H1 (cell line): ENCODE results near the gene PACS1.

Source experiments
- ATF3 ChIP-seq: IDR thresholded peaks from 2 replicates; pipeline ENCODE4 v1.6.1; 2011; ENCODE audit warnings: low read depth, mild to moderate bottlenecking, low read length; ENCODE audit not compliant: insufficient read depth
- E2F6 ChIP-seq: IDR thresholded peaks from 2 replicates; pipeline ENCODE4 v1.6.1; 2012; ENCODE audit warnings: inconsistent platforms
- EP300 ChIP-seq, 2 experiments: IDR thresholded peaks; 1 replicate in 1 of 2; 2 replicates in 1 of 2; pipeline ENCODE4 v1.6.1; 2011 to 2012; ENCODE audit warnings: low read depth in 2 of 2, low read length in 2 of 2, mild to moderate bottlenecking in 2 of 2, borderline replicate concordance in 1 of 2, inconsistent platforms in 1 of 2, moderate library complexity in 1 of 2
- FOSL1 ChIP-seq: IDR thresholded peaks from 2 replicates; pipeline ENCODE4 v1.6.1; 2011; ENCODE audit warnings: mild to moderate bottlenecking, low read depth, low read length, moderate library complexity; ENCODE audit not compliant: insufficient read depth
- KDM1A ChIP-seq: fragments of 200-600, 300-600 bp; sonication (generic); IDR thresholded peaks from 2 replicates; pipeline ENCODE4 v1.7.1; 2016; ENCODE audit warnings: mild to moderate bottlenecking, low read length, borderline replicate concordance
- MAX ChIP-seq: IDR thresholded peaks from 2 replicates; pipeline ENCODE4 v1.6.1; 2012; ENCODE audit warnings: inconsistent platforms
- POLR2AphosphoS5 ChIP-seq: IDR thresholded peaks from 2 replicates; pipeline ENCODE4 v1.6.1; 2011; ENCODE audit warnings: low read depth, low read length
- SRF ChIP-seq: IDR thresholded peaks from 2 replicates; pipeline ENCODE4 v1.6.1; 2011; ENCODE audit warnings: mild to moderate bottlenecking, low read depth, low read length, moderate library complexity
- YY1 ChIP-seq: IDR thresholded peaks from 2 replicates; pipeline ENCODE4 v1.6.1; 2011; ENCODE audit warnings: low read depth, mild to moderate bottlenecking, low read length
- ZNF274 ChIP-seq: IDR thresholded peaks from 2 replicates; pipeline ENCODE4 v1.7.0; 2012; ENCODE audit warnings: low read length, borderline replicate concordance; ENCODE audit errors: extremely low read depth
- TF ChIP-seq, protein P1 (sequence below), 3 experiments: IDR thresholded peaks; 1 replicate in 2 of 3; 2 replicates in 1 of 3; pipeline versions ENCODE4 v1.5.1 to v1.6.1; 2011; ENCODE audit warnings: low read length in 3 of 3, mild to moderate bottlenecking in 3 of 3, inconsistent platforms in 2 of 3, low read depth in 1 of 3, moderate library complexity in 1 of 3; ENCODE audit not compliant: insufficient read depth in 1 of 3; ENCODE audit errors: control extremely low read depth in 1 of 3

DNA sequence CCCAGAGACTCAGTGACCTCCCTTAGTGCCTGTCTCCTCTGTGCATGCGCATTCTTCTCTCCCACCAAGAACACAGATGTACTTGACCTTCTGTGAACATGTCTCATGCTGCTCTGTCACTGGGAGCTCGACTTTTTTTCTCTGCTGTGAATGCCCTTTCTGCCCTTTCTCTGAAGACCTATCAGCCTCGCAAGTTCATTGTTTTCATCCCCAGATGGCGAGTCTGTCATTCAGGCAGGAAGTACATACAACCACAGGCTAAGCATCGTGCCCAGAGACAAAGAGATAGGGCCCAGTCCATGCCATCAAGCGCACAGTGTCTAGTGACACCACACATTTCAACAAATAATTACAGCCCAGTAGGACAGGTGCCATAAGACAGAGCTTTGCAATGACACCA is 148.0 kb downstream of the PACS1 start:
- TF ChIP-seq YY1 (no peak), POLR2AphosphoS5 (no peak), ATF3 (no peak), SRF (no peak), KDM1A (no peak), ZNF274 (no peak), FOSL1 (no peak), E2F6 (no peak), EP300 (IDR thresholded peaks at IDR 0.05; ENCODE audit: borderline replicate concordance in 1 of 2, low read depth in 2 of 2, low read length in 2 of 2) (no peak), MAX (no peak)
- TF ChIP-seq, protein P1, sequence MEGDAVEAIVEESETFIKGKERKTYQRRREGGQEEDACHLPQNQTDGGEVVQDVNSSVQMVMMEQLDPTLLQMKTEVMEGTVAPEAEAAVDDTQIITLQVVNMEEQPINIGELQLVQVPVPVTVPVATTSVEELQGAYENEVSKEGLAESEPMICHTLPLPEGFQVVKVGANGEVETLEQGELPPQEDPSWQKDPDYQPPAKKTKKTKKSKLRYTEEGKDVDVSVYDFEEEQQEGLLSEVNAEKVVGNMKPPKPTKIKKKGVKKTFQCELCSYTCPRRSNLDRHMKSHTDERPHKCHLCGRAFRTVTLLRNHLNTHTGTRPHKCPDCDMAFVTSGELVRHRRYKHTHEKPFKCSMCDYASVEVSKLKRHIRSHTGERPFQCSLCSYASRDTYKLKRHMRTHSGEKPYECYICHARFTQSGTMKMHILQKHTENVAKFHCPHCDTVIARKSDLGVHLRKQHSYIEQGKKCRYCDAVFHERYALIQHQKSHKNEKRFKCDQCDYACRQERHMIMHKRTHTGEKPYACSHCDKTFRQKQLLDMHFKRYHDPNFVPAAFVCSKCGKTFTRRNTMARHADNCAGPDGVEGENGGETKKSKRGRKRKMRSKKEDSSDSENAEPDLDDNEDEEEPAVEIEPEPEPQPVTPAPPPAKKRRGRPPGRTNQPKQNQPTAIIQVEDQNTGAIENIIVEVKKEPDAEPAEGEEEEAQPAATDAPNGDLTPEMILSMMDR (IDR thresholded peaks at IDR 0.05; ENCODE audit: control extremely low read depth in 1 of 3, insufficient read depth in 1 of 3, low read depth in 1 of 3, low read length in 3 of 3), result no peak
